Measurements from ENCODE around the gene MDH1. TPM values are rescaled to one million over a fixed set of nuclear protein-coding genes. Genes with fewer than 3 reads are reported as not detected.

Gene MDH1
- total and polyA plus RNA-seq, 9 of the 15 experiments (the other 6 are each of a cell fraction or from before 2014, with no cell fraction given), result 191 to 1,225 (median 284) TPM

- no peak for TF ChIP-seq ELK1 (CRISPR knock-in tag; IDR thresholded peaks at IDR 0.05)
- TF ChIP-seq KDM4B (IDR thresholded peaks at IDR 0.05; ENCODE audit: borderline replicate concordance in 2 of 2, low read depth in 1 of 2), result peak in 1 of 2 experiments; percentile 71; a peak in 1 of 4 replicates
- no peak for TF ChIP-seq ZNF274 (IDR thresholded peaks at IDR 0.05; ENCODE audit: borderline replicate concordance, low read depth, low read length)
- no peak for TF ChIP-seq TBL1XR1 (IDR thresholded peaks at IDR 0.05; ENCODE audit: low read length in 2 of 2)
- TF ChIP-seq HMG20B (CRISPR knock-in tag; IDR thresholded peaks at IDR 0.05), result no peak
- no peak for TF ChIP-seq NBN (IDR thresholded peaks at IDR 0.05; ENCODE audit: low read depth)
- no peak for TF ChIP-seq PHF21A (IDR thresholded peaks at IDR 0.05; ENCODE audit: borderline replicate concordance, low read depth)
- TF ChIP-seq RBBP5 (IDR thresholded peaks at IDR 0.05; ENCODE audit: borderline replicate concordance, insufficient read depth, low read length, poor library complexity, severe bottlenecking), result no peak
- no peak for TF ChIP-seq RFX7 (CRISPR knock-in tag; IDR thresholded peaks at IDR 0.05)
- TF ChIP-seq RHOXF2B (CRISPR knock-in tag; conservative IDR thresholded peaks at IDR 0.05), result no peak
- no peak for TF ChIP-seq TSC22D4 (tag; IDR thresholded peaks at IDR 0.05)
- TF ChIP-seq ZNF507 (tag; conservative IDR thresholded peaks at IDR 0.05), result no peak
- no peak for TF ChIP-seq ATF2 (CRISPR knock-in tag; IDR thresholded peaks at IDR 0.05)
- peak; percentile 82 for TF ChIP-seq E2F8 (IDR thresholded peaks at IDR 0.05; ENCODE audit: low read depth, partially characterized antibody)
- TF ChIP-seq HNRNPL (IDR thresholded peaks at IDR 0.05; ENCODE audit: low read depth, low read length), result no peak
- TF ChIP-seq PHB2 (IDR thresholded peaks at IDR 0.05; ENCODE audit: low read depth), result no peak
- TF ChIP-seq CEBPG (CRISPR knock-in tag; IDR thresholded peaks at IDR 0.05), result peak; percentile 93
- peak; percentile 95 to 96 for TF ChIP-seq CEBPG (tag; conservative IDR thresholded peaks at IDR 0.05 in 1 of 2, IDR thresholded peaks at IDR 0.05 in 1 of 2)
- TF ChIP-seq CREB1 (IDR thresholded peaks at IDR 0.05), result peak; percentile 83
- TF ChIP-seq CREB1 (CRISPR knock-in tag; IDR thresholded peaks at IDR 0.05), result peak; percentile 83
- TF ChIP-seq NFRKB (IDR thresholded peaks at IDR 0.05; ENCODE audit: low read depth), result peak; percentile 90
- peak; percentile 95 for TF ChIP-seq ZNF395 (CRISPR knock-in tag; IDR thresholded peaks at IDR 0.05)
- no peak for TF ChIP-seq IFI16 (CRISPR knock-in tag; IDR thresholded peaks at IDR 0.05)
Measured at GRCh38 chr2:63588385-63589147, at the start of gene MDH1, which contains the start of gene WDPCP (continued).

Measured in K562 (cell line).